Upper lobe of left lung (tissue), 6 donors: Measurements from ENCODE around the gene SLC35F3. TPM values are rescaled to one million over a fixed set of nuclear protein-coding genes. Genes with fewer than 3 reads are reported as not detected.

Source experiments
- ATAC-seq, 2 donors: fragments of 200-7000 bp; cut with Tn5 transposase; one replicate each; pipeline ENCODE4 v1.9.1; 2022; ENCODE audit warnings: mild to moderate bottlenecking in 2 of 2, moderate library complexity in 2 of 2; ENCODE audit not compliant: low FRiP score in 2 of 2
- DNase-seq, 2 donors: peaks; one replicate each; pipeline ENCODE4 v3.0.0-alpha.2; 2019 to 2020
- H3K27ac ChIP-seq, 4 donors: fragments of 200-600 bp; sonication (generic); one replicate each; pipeline ENCODE4 v1.5.1; 2016 to 2019
- H3K27me3 ChIP-seq, 4 donors: fragments of 200-600 bp; sonication (generic); one replicate each; pipeline ENCODE4 v1.5.1; 2017 to 2019
- H3K36me3 ChIP-seq, 4 donors: fragments of 200-600 bp; sonication (generic); one replicate each; pipeline ENCODE4 v1.5.1; 2016 to 2019
- H3K4me1 ChIP-seq, 4 donors: fragments of 200-600 bp; sonication (generic); one replicate each; pipeline ENCODE4 v1.5.1; 2018 to 2019
- H3K4me3 ChIP-seq, 4 donors: fragments of 200-600 bp; sonication (generic); one replicate each; pipeline ENCODE4 v1.5.1; 2017 to 2019; ENCODE audit warnings: mild to moderate bottlenecking in 2 of 4, moderate library complexity in 1 of 4
- H3K9me3 ChIP-seq, 4 donors: fragments of 200-600 bp; sonication (generic); one replicate each; pipeline ENCODE4 v1.5.1; 2018 to 2019
- EP300 ChIP-seq, 4 donors: sonication (generic); formaldehyde crosslinking; IDR thresholded peaks; one replicate each; pipeline ENCODE4 v1.5.1; 2017; ENCODE audit warnings: antibody characterized with exemption in 4 of 4, control low read depth in 2 of 4
- POLR2A ChIP-seq, 4 donors: fragments of 450-650 bp; IDR thresholded peaks; one replicate each; pipeline ENCODE4 v1.5.1; 2016 to 2017; ENCODE audit warnings: antibody characterized with exemption in 4 of 4, mild to moderate bottlenecking in 2 of 4
- POLR2AphosphoS5 ChIP-seq, 2 donors: sonication (generic); formaldehyde crosslinking; IDR thresholded peaks; one replicate each; pipeline ENCODE4 v1.5.1; 2017; ENCODE audit warnings: antibody characterized with exemption in 2 of 2
- WGBS, 2 donors: methylation state at CpG; one replicate each; pipeline ENCODE4 v1.1.5; 2017 to 2018; 5-methylcytosine and 5-hydroxymethylcytosine counted together
- total RNA-seq, 6 donors: library from RNA; depleted of rRNA in 4 of 6; stranded (reverse); fragments of >200 nt in 4 of 6; gene quantifications; one replicate each; pipeline versions ENCODE4 v1.1.0 to v1.2.1, GENCODE V29; 2016 to 2021
- TF ChIP-seq, protein P1 (sequence below), 6 experiments: fragments of 450-650 bp in 4 of 6; fragments of 200-600 bp in 2 of 6; sonication (generic) in 2 of 6; IDR thresholded peaks; one replicate each; pipeline ENCODE4 v1.5.1; 2016 to 2019; ENCODE audit warnings: antibody characterized with exemption in 6 of 6
- donor health status: DM: no; HTN: no; CAD: no; lungs with moderate emphysema.
- donor health status: DM: no; HTN: yes; CAD: no; lungs with severe emphysema.

The SLC35F3 gene
- total RNA-seq, 6 donors from 2014 or later = 0.30 to 1.7 (median 0.40) TPM; not detected in 1

DNA sequence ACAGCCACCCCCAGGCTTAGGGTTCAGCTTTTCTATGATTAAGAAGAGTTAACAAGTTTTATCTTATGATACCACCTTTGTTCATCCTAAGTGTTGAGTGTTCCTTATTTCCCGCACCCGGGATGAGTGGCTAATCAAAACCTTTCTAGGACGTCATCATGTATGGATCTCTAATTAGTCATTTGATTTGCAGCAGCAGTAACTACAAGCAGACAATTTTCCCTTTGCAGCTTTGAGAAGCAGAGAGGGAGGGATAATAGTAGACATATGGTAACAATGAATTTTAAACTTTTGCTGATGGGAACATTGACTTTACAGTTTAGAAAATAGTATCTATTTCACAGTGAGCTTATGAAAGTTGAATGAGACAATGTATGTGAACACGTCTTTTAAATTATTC, 30.8 kb upstream of the SLC35F3 start:
- TF ChIP-seq EP300 (IDR thresholded peaks at IDR 0.05) (no peak), POLR2AphosphoS5 (IDR thresholded peaks at IDR 0.05) (no peak), POLR2A (IDR thresholded peaks at IDR 0.05) (no peak)
- TF ChIP-seq, protein P1, sequence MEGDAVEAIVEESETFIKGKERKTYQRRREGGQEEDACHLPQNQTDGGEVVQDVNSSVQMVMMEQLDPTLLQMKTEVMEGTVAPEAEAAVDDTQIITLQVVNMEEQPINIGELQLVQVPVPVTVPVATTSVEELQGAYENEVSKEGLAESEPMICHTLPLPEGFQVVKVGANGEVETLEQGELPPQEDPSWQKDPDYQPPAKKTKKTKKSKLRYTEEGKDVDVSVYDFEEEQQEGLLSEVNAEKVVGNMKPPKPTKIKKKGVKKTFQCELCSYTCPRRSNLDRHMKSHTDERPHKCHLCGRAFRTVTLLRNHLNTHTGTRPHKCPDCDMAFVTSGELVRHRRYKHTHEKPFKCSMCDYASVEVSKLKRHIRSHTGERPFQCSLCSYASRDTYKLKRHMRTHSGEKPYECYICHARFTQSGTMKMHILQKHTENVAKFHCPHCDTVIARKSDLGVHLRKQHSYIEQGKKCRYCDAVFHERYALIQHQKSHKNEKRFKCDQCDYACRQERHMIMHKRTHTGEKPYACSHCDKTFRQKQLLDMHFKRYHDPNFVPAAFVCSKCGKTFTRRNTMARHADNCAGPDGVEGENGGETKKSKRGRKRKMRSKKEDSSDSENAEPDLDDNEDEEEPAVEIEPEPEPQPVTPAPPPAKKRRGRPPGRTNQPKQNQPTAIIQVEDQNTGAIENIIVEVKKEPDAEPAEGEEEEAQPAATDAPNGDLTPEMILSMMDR (IDR thresholded peaks at IDR 0.05) = no peak
- WGBS, 2 donors = 84 to 88% methylated on average over 4 of the region's 4 CpGs
- Histone ChIP-seq H3K9me3 (no peaks in the 10 kb centered on the region), H3K4me3 (no peak overlapping the region), H3K36me3 (no peaks in the 10 kb centered on the region), H3K27ac (no peak overlapping the region), H3K4me1 (no peaks in the 10 kb centered on the region), H3K27me3 (no peaks in the 10 kb centered on the region)
- ATAC-seq = no peak
- no peak for DNase-seq

DNA sequence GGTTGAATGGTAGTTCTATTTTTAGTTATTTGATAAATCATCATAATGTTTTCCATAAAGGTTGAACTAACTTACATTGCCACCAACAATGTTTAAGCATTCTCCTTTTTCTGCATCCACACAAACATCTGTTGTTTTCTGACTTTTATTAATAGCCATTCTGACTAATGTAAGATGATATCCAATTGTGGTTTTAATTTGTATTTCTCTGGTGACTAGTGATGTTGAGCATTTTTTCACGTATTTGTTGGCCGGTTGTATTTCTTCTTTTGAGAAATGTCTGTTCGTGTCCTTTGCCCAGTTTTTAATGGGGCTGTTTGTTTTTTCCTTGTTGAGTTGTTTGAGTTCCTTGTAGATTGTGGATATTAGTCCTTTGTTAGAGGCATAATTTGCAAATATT, 24.6 kb upstream of the SLC35F3 start:
- H3K36me3 ChIP-seq = no peaks in the 10 kb centered on the region
- TF ChIP-seq, protein P1 (IDR thresholded peaks at IDR 0.05) = no peak
- no peak for TF ChIP-seq POLR2A (IDR thresholded peaks at IDR 0.05)
- TF ChIP-seq EP300 (IDR thresholded peaks at IDR 0.05) = no peak
- no peak for TF ChIP-seq POLR2AphosphoS5 (IDR thresholded peaks at IDR 0.05)
- H3K27me3 ChIP-seq = no peaks in the 10 kb centered on the region
- DNase-seq (no peak), ATAC-seq (no peak)
- H3K27ac ChIP-seq = no peak overlapping the region
- H3K4me3 ChIP-seq = no peak overlapping the region
- H3K9me3 ChIP-seq = no peaks in the 10 kb centered on the region
- 78 to 87% methylated on average over 3 of the region's 3 CpGs for WGBS, 2 donors
- H3K4me1 ChIP-seq = no peaks in the 10 kb centered on the region

DNA sequence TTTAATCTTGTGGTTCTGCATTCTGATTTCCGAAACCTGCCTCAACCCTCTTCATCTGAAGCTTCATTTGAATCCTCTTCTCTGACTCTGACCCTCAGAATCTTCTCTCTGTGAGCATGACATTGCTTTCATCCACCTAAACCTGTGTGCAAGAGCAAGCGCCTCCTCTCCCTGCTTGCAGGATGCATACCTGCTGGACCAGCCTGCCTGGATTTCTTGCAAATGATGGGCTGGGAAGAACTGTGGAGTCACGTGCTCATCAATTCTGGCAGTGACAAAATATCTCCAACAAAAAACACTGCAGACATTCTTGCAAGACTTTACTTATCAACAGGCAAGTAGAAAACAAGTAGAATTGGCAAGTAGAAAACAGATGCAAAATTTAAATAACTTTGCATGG, 20.8 kb upstream of the SLC35F3 start:
- H3K36me3 ChIP-seq = no peaks in the 10 kb centered on the region
- H3K4me1 ChIP-seq = no peaks in the 10 kb centered on the region
- H3K27me3 ChIP-seq = no peaks in the 10 kb centered on the region
- H3K27ac ChIP-seq = no peak overlapping the region
- ATAC-seq = no peak
- no peak overlapping the region for H3K4me3 ChIP-seq
- no peaks in the 10 kb centered on the region for H3K9me3 ChIP-seq
- no peak for TF ChIP-seq POLR2AphosphoS5 (IDR thresholded peaks at IDR 0.05)
- TF ChIP-seq, protein P1 (IDR thresholded peaks at IDR 0.05) = no peak
- no peak for TF ChIP-seq EP300 (IDR thresholded peaks at IDR 0.05)
- no peak for TF ChIP-seq POLR2A (IDR thresholded peaks at IDR 0.05)
- 51 to 58% methylated on average over 3 of the region's 3 CpGs for WGBS, 2 donors
- no peak for DNase-seq

DNA sequence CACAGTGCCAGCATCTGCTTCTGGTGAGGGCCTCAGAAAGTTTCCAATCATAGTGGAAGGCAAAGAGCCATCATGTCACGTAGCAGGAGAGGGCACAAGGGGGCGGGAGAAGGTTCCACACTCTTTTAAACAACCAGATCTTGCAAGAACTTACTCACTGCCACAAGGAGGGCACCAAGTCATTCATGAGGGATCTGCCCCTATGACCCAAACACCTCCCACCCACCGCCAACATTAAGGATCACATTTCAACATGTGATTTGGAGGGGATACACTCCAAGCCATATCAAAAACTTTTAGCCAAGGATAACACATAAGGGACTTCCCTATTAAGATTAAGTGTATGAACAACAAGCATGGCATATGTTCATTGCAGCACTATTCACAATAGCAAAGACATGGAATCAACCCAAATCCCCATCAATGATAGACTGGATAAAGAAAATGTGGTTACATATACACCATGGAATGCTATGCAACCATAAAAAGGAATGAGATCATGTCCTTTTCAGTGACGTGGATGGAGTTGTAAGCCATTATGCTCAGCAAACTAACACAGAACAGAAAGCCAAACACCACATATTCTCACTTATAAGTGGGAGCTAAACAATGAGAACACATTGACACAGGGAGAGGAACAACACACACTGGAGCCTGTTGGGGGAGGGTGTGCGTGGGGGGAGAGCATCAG, 19.9 kb upstream of the SLC35F3 start:
- H3K9me3 ChIP-seq = no peaks in the 10 kb centered on the region
- H3K36me3 ChIP-seq = no peaks in the 10 kb centered on the region
- H3K27me3 ChIP-seq = no peaks in the 10 kb centered on the region
- ATAC-seq = no peak
- H3K4me1 ChIP-seq = no peaks in the 10 kb centered on the region
- no peak overlapping the region for H3K27ac ChIP-seq
- no peak for TF ChIP-seq POLR2AphosphoS5 (IDR thresholded peaks at IDR 0.05)
- TF ChIP-seq EP300 (IDR thresholded peaks at IDR 0.05) = no peak
- no peak for TF ChIP-seq POLR2A (IDR thresholded peaks at IDR 0.05)
- TF ChIP-seq, protein P1 (IDR thresholded peaks at IDR 0.05) = no peak
- H3K4me3 ChIP-seq = no peak overlapping the region
- WGBS, 2 donors = 68 to 72% methylated on average over 5 of the region's 5 CpGs
- no peak for DNase-seq
